Neural progenitor cell (in vitro differentiated cells): ENCODE data around the gene ST3GAL4. TPM values are rescaled to one million over a fixed set of nuclear protein-coding genes. Genes with fewer than 3 reads are reported as not detected.

Source experiments
- DNase-seq: peaks from one replicate; pipeline ENCODE4 v3.0.0-alpha.2; 2016; ENCODE audit warnings: low spot score
- H2AFZ ChIP-seq: fragments of 200-600 bp; sonication (generic); replicated peaks from 2 replicates; pipeline ENCODE4 v1.6.1; 2016; ENCODE audit warnings: antibody characterized with exemption
- H3F3A ChIP-seq: fragments of 200-600 bp; sonication (generic); 2 replicates; pipeline ENCODE4 v1.6.1; 2016; ENCODE audit warnings: antibody characterized with exemption, low read depth
- H3K27ac ChIP-seq: fragments of 200-600 bp; sonication (generic); 2 replicates; pipeline ENCODE4 v1.5.1; 2016; ENCODE audit warnings: mild to moderate bottlenecking
- H3K27me3 ChIP-seq: fragments of 200-600 bp; sonication (generic); 2 replicates; pipeline ENCODE4 v1.6.1; 2016; ENCODE audit warnings: mild to moderate bottlenecking, moderate library complexity
- H3K36me3 ChIP-seq: fragments of 200-600 bp; sonication (generic); 2 replicates; pipeline ENCODE4 v1.5.1; 2016
- H3K4me1 ChIP-seq: fragments of 200-600 bp; sonication (generic); 2 replicates; pipeline ENCODE4 v1.6.1; 2016; ENCODE audit warnings: mixed run types
- H3K4me2 ChIP-seq: fragments of 200-600 bp; sonication (generic); 2 replicates; pipeline ENCODE4 v1.6.1; 2016
- H3K4me3 ChIP-seq: fragments of 200-600 bp; sonication (generic); 2 replicates; pipeline ENCODE4 v1.5.1; 2016
- H3K79me2 ChIP-seq: fragments of 200-600 bp; sonication (generic); 2 replicates; pipeline ENCODE4 v1.6.1; 2016; ENCODE audit warnings: low read depth
- H3K9ac ChIP-seq: fragments of 200-600 bp; sonication (generic); 2 replicates; pipeline ENCODE4 v1.6.1; 2016
- H3K9me3 ChIP-seq: fragments of 200-600 bp; sonication (generic); 2 replicates; pipeline ENCODE4 v1.5.1; 2016; ENCODE audit warnings: low read depth
- H4K20me1 ChIP-seq: fragments of 200-600 bp; sonication (generic); 2 replicates; pipeline ENCODE4 v1.6.1; 2016; ENCODE audit warnings: low read depth
- H3K27ac Mint-ChIP-seq: 3 replicates; pipeline ENCODE4 v1.8.0; 2021; ENCODE audit warnings: mixed read lengths
- H3K27me3 Mint-ChIP-seq: 2 replicates; pipeline ENCODE4 v1.8.0; 2022; ENCODE audit warnings: low read depth, mild to moderate bottlenecking, inconsistent platforms, moderate library complexity, mixed read lengths; ENCODE audit not compliant: insufficient read depth
- H3K36me3 Mint-ChIP-seq: 3 replicates; pipeline ENCODE4 v1.8.0; 2021; ENCODE audit warnings: mixed read lengths
- H3K4me1 Mint-ChIP-seq: 3 replicates; pipeline ENCODE4 v1.8.0; 2021; ENCODE audit warnings: mixed read lengths
- H3K4me3 Mint-ChIP-seq: 3 replicates; pipeline ENCODE4 v1.8.0; 2021; ENCODE audit warnings: mild to moderate bottlenecking, moderate library complexity, mixed read lengths
- H3K9me3 Mint-ChIP-seq: 3 replicates; pipeline ENCODE4 v1.8.0; 2020; ENCODE audit warnings: mixed read lengths
- EZH2 ChIP-seq: fragments of 200-600 bp; sonication (generic); IDR thresholded peaks from 2 replicates; pipeline ENCODE4 v1.6.1; 2017; ENCODE audit warnings: antibody characterized with exemption, mild to moderate bottlenecking, moderate library complexity
- EZH2phosphoT487 ChIP-seq: fragments of 200-600 bp; sonication (generic); IDR thresholded peaks from 2 replicates; pipeline ENCODE4 v1.6.1; 2017; ENCODE audit warnings: antibody characterized with exemption
- total RNA-seq: library from RNA; depleted of rRNA; stranded (reverse); fragments of >200 nt; gene quantifications from 2 replicates; pipeline ENCODE4 v1.2.3, GENCODE V29; 2015; ENCODE audit warnings: low replicate concordance
- TF ChIP-seq, protein P1 (sequence below): fragments of 200-600 bp; sonication (generic); IDR thresholded peaks from 2 replicates; pipeline ENCODE4 v1.5.1; 2017; ENCODE audit warnings: antibody characterized with exemption, mild to moderate bottlenecking

Gene ST3GAL4
- total RNA-seq, 1 donor from 2014 or later = 13.0 TPM

- no peak overlapping the region for H3K4me2 ChIP-seq
- no peak overlapping the region for H3K4me3 ChIP-seq
- no peaks in the 10 kb centered on the region for H4K20me1 ChIP-seq
- no peak for DNase-seq
- H3K4me1 ChIP-seq = peaks cover 9% of the 10 kb centered on the region
- no peaks in the 10 kb centered on the region for H3K27me3 Mint-ChIP-seq
- no peaks in the 10 kb centered on the region for H3K36me3 Mint-ChIP-seq
- H3K9ac ChIP-seq = no peak overlapping the region
- no peaks in the 10 kb centered on the region for H3F3A ChIP-seq
- H3K4me1 Mint-ChIP-seq = peaks cover 17% of the 10 kb centered on the region
- no peak overlapping the region for H3K27ac Mint-ChIP-seq
- H3K4me3 Mint-ChIP-seq = no peak overlapping the region
- H3K9me3 ChIP-seq = no peaks in the 10 kb centered on the region
- H2AFZ ChIP-seq = no peak overlapping the region
- no peak for TF ChIP-seq EZH2phosphoT487
- H3K9me3 Mint-ChIP-seq = no peaks in the 10 kb centered on the region
- no peaks in the 10 kb centered on the region for H3K79me2 ChIP-seq
- H3K27ac ChIP-seq = no peak overlapping the region
- H3K36me3 ChIP-seq = no peaks in the 10 kb centered on the region
- H3K27me3 ChIP-seq = no peaks in the 10 kb centered on the region
These were observed 32.4 kb downstream of the ST3GAL4 start for GRCh38 chr11:126387857-126388256.

DNA sequence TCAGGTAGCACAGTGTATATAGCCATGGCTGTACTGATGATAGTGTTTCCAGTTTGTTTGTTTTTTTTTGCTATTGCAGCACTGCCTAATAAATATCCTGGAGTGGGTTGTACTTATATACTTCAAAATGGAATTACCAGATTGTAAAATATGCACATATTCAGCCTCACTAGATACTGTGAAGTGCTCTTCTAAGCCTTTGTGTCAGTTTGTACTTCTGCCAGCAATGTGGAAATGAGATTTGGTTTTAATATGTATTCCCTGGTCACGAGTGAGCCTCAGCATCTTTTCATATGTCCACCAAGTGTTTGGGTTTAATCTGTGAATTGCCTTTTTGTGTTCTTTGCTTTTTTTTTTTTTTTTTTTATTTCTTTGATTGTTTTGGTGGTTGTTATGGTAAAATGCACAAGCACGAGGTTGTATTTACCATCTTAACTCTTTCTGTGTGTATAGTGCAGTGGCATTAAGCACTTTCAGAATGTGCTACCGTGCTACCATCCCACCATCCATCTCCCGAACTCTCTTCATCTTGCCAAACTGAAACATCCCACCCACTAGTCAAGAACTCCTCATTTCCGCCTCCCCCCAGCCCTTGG is 34.9 kb downstream of the ST3GAL4 start:
- H2AFZ ChIP-seq = no peak overlapping the region
- Mint-ChIP-seq H3K4me3 (no peak overlapping the region), H3K27ac (peak overlapping the region; percentile 30), H3K36me3 (no peaks in the 10 kb centered on the region), H3K9me3 (no peaks in the 10 kb centered on the region), H3K27me3 (peaks cover 2% of the 10 kb centered on the region), H3K4me1 (peaks cover 23% of the 10 kb centered on the region)
- H3K9me3 ChIP-seq = no peaks in the 10 kb centered on the region
- H3K27me3 ChIP-seq = no peaks in the 10 kb centered on the region
- H3K9ac ChIP-seq = no peak overlapping the region
- no peak for DNase-seq
- H3K4me1 ChIP-seq = peaks cover 17% of the 10 kb centered on the region
- H4K20me1 ChIP-seq = no peaks in the 10 kb centered on the region
- H3K4me2 ChIP-seq = no peak overlapping the region
- H3K27ac ChIP-seq = no peak overlapping the region
- no peak overlapping the region for H3K4me3 ChIP-seq
- TF ChIP-seq, protein P1, sequence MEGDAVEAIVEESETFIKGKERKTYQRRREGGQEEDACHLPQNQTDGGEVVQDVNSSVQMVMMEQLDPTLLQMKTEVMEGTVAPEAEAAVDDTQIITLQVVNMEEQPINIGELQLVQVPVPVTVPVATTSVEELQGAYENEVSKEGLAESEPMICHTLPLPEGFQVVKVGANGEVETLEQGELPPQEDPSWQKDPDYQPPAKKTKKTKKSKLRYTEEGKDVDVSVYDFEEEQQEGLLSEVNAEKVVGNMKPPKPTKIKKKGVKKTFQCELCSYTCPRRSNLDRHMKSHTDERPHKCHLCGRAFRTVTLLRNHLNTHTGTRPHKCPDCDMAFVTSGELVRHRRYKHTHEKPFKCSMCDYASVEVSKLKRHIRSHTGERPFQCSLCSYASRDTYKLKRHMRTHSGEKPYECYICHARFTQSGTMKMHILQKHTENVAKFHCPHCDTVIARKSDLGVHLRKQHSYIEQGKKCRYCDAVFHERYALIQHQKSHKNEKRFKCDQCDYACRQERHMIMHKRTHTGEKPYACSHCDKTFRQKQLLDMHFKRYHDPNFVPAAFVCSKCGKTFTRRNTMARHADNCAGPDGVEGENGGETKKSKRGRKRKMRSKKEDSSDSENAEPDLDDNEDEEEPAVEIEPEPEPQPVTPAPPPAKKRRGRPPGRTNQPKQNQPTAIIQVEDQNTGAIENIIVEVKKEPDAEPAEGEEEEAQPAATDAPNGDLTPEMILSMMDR = no peak
- TF ChIP-seq EZH2 (no peak), EZH2phosphoT487 (no peak)
- peaks cover 5% of the 10 kb centered on the region for H3K79me2 ChIP-seq
- H3K36me3 ChIP-seq = no peaks in the 10 kb centered on the region
- H3F3A ChIP-seq = no peaks in the 10 kb centered on the region

- Histone ChIP-seq H3K9me3 (no peaks in the 10 kb centered on the region), H4K20me1 (no peaks in the 10 kb centered on the region), H3K27ac (no peak overlapping the region), H3K36me3 (no peaks in the 10 kb centered on the region), H3K4me2 (no peak overlapping the region), H3K4me3 (no peak overlapping the region), H3K27me3 (no peaks in the 10 kb centered on the region), H3K4me1 (peaks cover 14% of the 10 kb centered on the region), H2AFZ (no peak overlapping the region), H3K9ac (no peak overlapping the region), H3K79me2 (peaks cover 5% of the 10 kb centered on the region), H3F3A (no peaks in the 10 kb centered on the region)
- peaks cover 2% of the 10 kb centered on the region for H3K27me3 Mint-ChIP-seq
- DNase-seq = no peak
- TF ChIP-seq, protein P1 = no peak
- TF ChIP-seq EZH2phosphoT487 (no peak), EZH2 (no peak)
- H3K9me3 Mint-ChIP-seq = no peaks in the 10 kb centered on the region
- H3K36me3 Mint-ChIP-seq = no peaks in the 10 kb centered on the region
- H3K27ac Mint-ChIP-seq = no peak overlapping the region
- peaks cover 20% of the 10 kb centered on the region for H3K4me1 Mint-ChIP-seq
- H3K4me3 Mint-ChIP-seq = no peak overlapping the region
These were observed 35.9 kb downstream of the ST3GAL4 start for GRCh38 chr11:126391286-126391954.
